Cardiac fibroblast (primary cell): ENCODE measurements around the gene LRRTM4.
"Not testable (repeated sequence)": the region's sequence is repeated elsewhere in the genome, so short reads cannot be mapped to it uniquely, and the experiment has no call there.

Experiments used
- DNase-seq, 2 donors: peaks; one replicate each; pipeline versions ENCODE4 v3.0.0 to v3.0.0-alpha.2; 2010; ENCODE audit warnings: low read depth in 2 of 2
- H3K4me3 ChIP-seq, 2 donors: replicated peaks in 1 of 2; 1 replicate in 1 of 2; 2 replicates in 1 of 2; pipeline ENCODE4 v1.5.1; 2011; ENCODE audit warnings: low read depth in 2 of 2, low read length in 2 of 2, mild to moderate bottlenecking in 2 of 2, moderate library complexity in 1 of 2
- CTCF ChIP-seq: IDR thresholded peaks from one replicate; pipeline ENCODE4 v1.5.1; 2011; ENCODE audit warnings: low read depth, mild to moderate bottlenecking, low read length, inconsistent platforms

The LRRTM4 gene

GRCh38 chr2:77046339-77046738 is 475.8 kb downstream of the LRRTM4 start:
- no peak for DNase-seq
- TF ChIP-seq CTCF, result no peak

DNA sequence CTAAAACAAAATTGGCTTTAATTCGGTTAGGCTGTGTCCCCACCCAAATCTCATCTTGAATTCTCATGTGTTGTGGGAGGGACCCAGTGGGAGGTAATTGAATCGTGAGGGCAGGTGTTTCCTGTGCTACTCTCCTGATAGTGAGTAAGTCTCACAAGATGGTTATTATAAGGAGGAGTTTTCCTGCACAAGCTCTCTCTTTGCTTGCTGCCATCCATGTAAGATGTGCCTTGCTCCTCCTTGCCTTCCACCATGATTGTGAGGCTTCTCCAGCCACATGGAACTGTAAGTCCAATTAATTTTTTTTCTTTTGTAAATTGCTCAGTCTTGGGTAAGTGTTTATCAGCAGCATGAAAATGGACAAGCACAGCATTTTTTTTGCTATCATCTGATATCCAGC is 476.7 kb downstream of the LRRTM4 start:
- not testable (repeated sequence) for DNase-seq, H3K4me3 ChIP-seq

More at GRCh38 chr2:77046339-77046738, 475.8 kb downstream of the LRRTM4 start:
- H3K4me3 ChIP-seq, result no peak overlapping the region

- no peak overlapping the region for H3K4me3 ChIP-seq
- DNase-seq, result peak in 1 of 2 donors; percentile 13
- no peak for TF ChIP-seq CTCF
These were observed 487.7 kb downstream of the LRRTM4 start for GRCh38 chr2:77034445-77034844.

- not testable (repeated sequence) for DNase-seq, H3K4me3 ChIP-seq
These were observed 492.9 kb downstream of the LRRTM4 start for GRCh38 chr2:77029237-77029636.

DNA sequence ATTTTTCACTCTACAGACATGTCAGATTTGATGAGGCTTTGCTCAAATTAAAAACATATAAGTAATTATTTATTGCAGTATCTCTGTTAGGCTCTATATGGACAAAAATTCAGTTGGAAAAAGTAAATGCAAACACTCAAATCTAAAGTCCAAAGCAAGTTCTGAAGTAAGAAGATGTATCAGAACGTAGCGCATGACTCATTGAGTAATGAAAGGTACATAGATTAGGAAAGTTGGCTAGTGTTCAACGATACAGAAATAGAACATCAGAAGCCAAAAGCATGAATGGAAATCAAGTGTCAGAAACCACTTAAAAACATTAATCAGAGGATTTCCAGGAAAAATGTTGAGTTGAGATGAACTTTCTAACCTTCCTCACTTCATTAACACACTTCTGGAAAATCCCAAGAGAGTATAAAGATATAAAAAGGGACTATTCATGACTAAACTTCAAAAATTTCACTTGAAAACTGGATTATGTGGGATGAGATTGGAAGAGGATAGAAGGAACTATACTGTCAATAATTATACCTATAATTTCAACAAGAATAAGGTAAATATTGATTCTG is 494.1 kb downstream of the LRRTM4 start:
- H3K4me3 ChIP-seq, result no peak overlapping the region
- no peak for TF ChIP-seq CTCF
- no peak for DNase-seq

- no peak for TF ChIP-seq CTCF
- H3K4me3 ChIP-seq, result no peak overlapping the region
- no peak for DNase-seq
These were observed 496.5 kb downstream of the LRRTM4 start for GRCh38 chr2:77025714-77026113.

GRCh38 chr2:77021161-77021560 is 501.0 kb downstream of the LRRTM4 start:
- H3K4me3 ChIP-seq, result no peak overlapping the region
- DNase-seq, result no peak

More at GRCh38 chr2:77021161-77021560, 501.0 kb downstream of the LRRTM4 start:
- no peak for TF ChIP-seq CTCF
